Smooth muscle cell (in vitro differentiated cells): ENCODE results near the gene MDP1. TPM values are rescaled to one million over a fixed set of nuclear protein-coding genes. Genes with fewer than 3 reads are reported as not detected.

ENCODE experiments used
- DNase-seq: peaks from one replicate; lab custom pipeline; 2025; ENCODE audit not compliant: unreplicated experiment; lab: John Stamatoyannopoulos, UW
- H2AFZ ChIP-seq: fragments of 200-600 bp; sonication (generic); 2 replicates; pipeline ENCODE4 v1.6.0; 2016; ENCODE audit warnings: antibody characterized with exemption, low read depth, mild to moderate bottlenecking
- H3F3A ChIP-seq: fragments of 200-600 bp; sonication (generic); 2 replicates; pipeline ENCODE4 v1.6.0; 2017; ENCODE audit warnings: antibody characterized with exemption, low read depth
- H3K27ac ChIP-seq: fragments of 200-600 bp; sonication (generic); 2 replicates; pipeline ENCODE4 v1.5.1; 2016; ENCODE audit warnings: low read depth, mild to moderate bottlenecking
- H3K27me3 ChIP-seq: fragments of 200-600 bp; sonication (generic); 2 replicates; pipeline ENCODE4 v1.6.1; 2016; ENCODE audit warnings: low read depth, mild to moderate bottlenecking
- H3K36me3 ChIP-seq: fragments of 200-600 bp; sonication (generic); 2 replicates; pipeline ENCODE4 v1.5.1; 2016; ENCODE audit warnings: low read depth
- H3K4me1 ChIP-seq: fragments of 200-600 bp; sonication (generic); 2 replicates; pipeline ENCODE4 v1.5.1; 2016; ENCODE audit warnings: low read depth
- H3K4me2 ChIP-seq: fragments of 200-600 bp; sonication (generic); 2 replicates; pipeline ENCODE4 v1.6.0; 2016; ENCODE audit warnings: mild to moderate bottlenecking
- H3K4me3 ChIP-seq: fragments of 200-600 bp; sonication (generic); 2 replicates; pipeline ENCODE4 v1.5.1; 2016; ENCODE audit warnings: mild to moderate bottlenecking
- H3K79me2 ChIP-seq: fragments of 200-600 bp; sonication (generic); 2 replicates; pipeline ENCODE4 v1.6.0; 2016; ENCODE audit warnings: low read depth, mild to moderate bottlenecking
- H3K9ac ChIP-seq: fragments of 200-600 bp; sonication (generic); 2 replicates; pipeline ENCODE4 v1.6.0; 2016; ENCODE audit warnings: low read depth
- H3K9me3 ChIP-seq: fragments of 200-600 bp; sonication (generic); replicated peaks from 2 replicates; pipeline ENCODE4 v1.5.1; 2016; ENCODE audit warnings: low read depth
- H4K20me1 ChIP-seq: fragments of 200-600 bp; sonication (generic); 2 replicates; pipeline ENCODE4 v1.6.0; 2016; ENCODE audit warnings: low read depth
- CTCF ChIP-seq: fragments of 200-600 bp; sonication (generic); IDR thresholded peaks from 2 replicates; pipeline ENCODE4 v1.5.1; 2017; ENCODE audit warnings: borderline replicate concordance, mild to moderate bottlenecking, antibody characterized with exemption; ENCODE audit not compliant: insufficient read depth, poor library complexity, severe bottlenecking
- WGBS: methylation state at CpG from one replicate; pipeline ENCODE4 v1.1.7; 2016; ENCODE audit warnings: low lambda C conversion rate; 5-methylcytosine and 5-hydroxymethylcytosine counted together
- polyA plus RNA-seq: library from polyadenylated mRNA; unstranded; fragments of >200 nt; fragmentation: Nextera tagmentation; extraction: Ambion mirVana; gene quantifications from 2 replicates; pipeline ENCODE4 v1.2.1, GENCODE V29; 2016
- total RNA-seq: library from RNA; depleted of rRNA; stranded (reverse); fragments of >200 nt; gene quantifications from 2 replicates; pipeline ENCODE4 v1.2.3, GENCODE V29; 2014

The MDP1 gene
- total and polyA plus RNA-seq, 2 experiments from 2014 or later: 31.0 to 42.3 TPM

- peaks cover 10% of the 10 kb centered on the region for H3F3A ChIP-seq
- H3K27ac ChIP-seq: no peak overlapping the region
- no peak overlapping the region for H3K9ac ChIP-seq
- no peaks in the 10 kb centered on the region for H4K20me1 ChIP-seq
- H3K9me3 ChIP-seq: no peaks in the 10 kb centered on the region
- no peaks in the 10 kb centered on the region for H3K27me3 ChIP-seq
- WGBS: 96% methylated on average over 11 of the region's 11 CpGs
- H2AFZ ChIP-seq: no peak overlapping the region
- no peaks in the 10 kb centered on the region for H3K36me3 ChIP-seq
- DNase-seq: no peak
- H3K79me2 ChIP-seq: peaks cover 9% of the 10 kb centered on the region
- H3K4me2 ChIP-seq: no peak overlapping the region
- no peak overlapping the region for H3K4me3 ChIP-seq
- TF ChIP-seq CTCF: no peak
- H3K4me1 ChIP-seq: peaks cover 11% of the 10 kb centered on the region
These were observed 30.1 kb downstream of the MDP1 start for GRCh38 chr14:24185741-24186140.

- H3F3A ChIP-seq: peaks cover 10% of the 10 kb centered on the region
- H3K27ac ChIP-seq: no peak overlapping the region
- H2AFZ ChIP-seq: no peak overlapping the region
- no peak overlapping the region for H3K4me2 ChIP-seq
- peaks cover 11% of the 10 kb centered on the region for H3K4me1 ChIP-seq
- no peaks in the 10 kb centered on the region for H3K9me3 ChIP-seq
- H4K20me1 ChIP-seq: no peaks in the 10 kb centered on the region
- no peak overlapping the region for H3K9ac ChIP-seq
- 99% methylated on average over 7 of the region's 7 CpGs for WGBS
- no peak for DNase-seq
- no peak overlapping the region for H3K4me3 ChIP-seq
- no peaks in the 10 kb centered on the region for H3K27me3 ChIP-seq
- peaks cover 9% of the 10 kb centered on the region for H3K79me2 ChIP-seq
- TF ChIP-seq CTCF: no peak
- no peaks in the 10 kb centered on the region for H3K36me3 ChIP-seq
These were observed 30.8 kb downstream of the MDP1 start for GRCh38 chr14:24185026-24185425.

- WGBS: 95% methylated on average over 19 of the region's 19 CpGs
- Histone ChIP-seq H3K4me1 (peaks cover 11% of the 10 kb centered on the region), H3K27me3 (no peaks in the 10 kb centered on the region), H3F3A (peaks cover 5% of the 10 kb centered on the region), H3K36me3 (no peaks in the 10 kb centered on the region), H3K4me3 (no peak overlapping the region), H3K9ac (no peak overlapping the region), H3K79me2 (peaks cover 9% of the 10 kb centered on the region), H3K27ac (no peak overlapping the region), H2AFZ (no peak overlapping the region), H3K9me3 (no peaks in the 10 kb centered on the region), H4K20me1 (no peaks in the 10 kb centered on the region), H3K4me2 (no peak overlapping the region)
- no peak for TF ChIP-seq CTCF
- DNase-seq: no peak
These were observed 31.5 kb downstream of the MDP1 start for GRCh38 chr14:24184104-24184970.
